ENCODE data around the gene HLA-DMB.

HLA-DMB gene

GRCh38 chr6:32940656-32941213 is at the start of gene HLA-DMB:
Gene HLA-DMB, minus strand, starts transcription at chr6:32941028. Its CDS starts 221 bp downstream, at chr6:32940807.
- H3K4me2 ChIP-seq, result peak within 1 kb of the TSS; percentile 63
- H3K79me2 ChIP-seq (ENCODE audit: insufficient read depth, low read depth), result no peaks in the 10 kb centered on the region
- H3K4me1 ChIP-seq (ENCODE audit: low read depth, poor library complexity, severe bottlenecking), result peaks cover 44% of the 10 kb centered on the region
- H4K20me1 ChIP-seq (ENCODE audit: insufficient read depth), result no peaks in the 10 kb centered on the region
- peak within 1 kb of the TSS; percentile 46 for H3K27ac ChIP-seq
- H3K27me3 ChIP-seq (ENCODE audit: insufficient read depth, low read depth), result no peaks in the 10 kb centered on the region
- peak within 1 kb of the TSS; percentile 70 for H2AFZ ChIP-seq (ENCODE audit: low read depth)
- no peaks in the 10 kb centered on the region for H3K36me3 ChIP-seq (ENCODE audit: insufficient read depth)
- peak within 1 kb of the TSS; percentile 30; the same call in 1 of the 2 replicates for H3K9ac ChIP-seq
- H3K4me3 ChIP-seq (IDR thresholded peaks at IDR 0.05; ENCODE audit: insufficient read depth, low read depth, low read length), result no peak within 1 kb of the TSS
- TF ChIP-seq, protein P1, sequence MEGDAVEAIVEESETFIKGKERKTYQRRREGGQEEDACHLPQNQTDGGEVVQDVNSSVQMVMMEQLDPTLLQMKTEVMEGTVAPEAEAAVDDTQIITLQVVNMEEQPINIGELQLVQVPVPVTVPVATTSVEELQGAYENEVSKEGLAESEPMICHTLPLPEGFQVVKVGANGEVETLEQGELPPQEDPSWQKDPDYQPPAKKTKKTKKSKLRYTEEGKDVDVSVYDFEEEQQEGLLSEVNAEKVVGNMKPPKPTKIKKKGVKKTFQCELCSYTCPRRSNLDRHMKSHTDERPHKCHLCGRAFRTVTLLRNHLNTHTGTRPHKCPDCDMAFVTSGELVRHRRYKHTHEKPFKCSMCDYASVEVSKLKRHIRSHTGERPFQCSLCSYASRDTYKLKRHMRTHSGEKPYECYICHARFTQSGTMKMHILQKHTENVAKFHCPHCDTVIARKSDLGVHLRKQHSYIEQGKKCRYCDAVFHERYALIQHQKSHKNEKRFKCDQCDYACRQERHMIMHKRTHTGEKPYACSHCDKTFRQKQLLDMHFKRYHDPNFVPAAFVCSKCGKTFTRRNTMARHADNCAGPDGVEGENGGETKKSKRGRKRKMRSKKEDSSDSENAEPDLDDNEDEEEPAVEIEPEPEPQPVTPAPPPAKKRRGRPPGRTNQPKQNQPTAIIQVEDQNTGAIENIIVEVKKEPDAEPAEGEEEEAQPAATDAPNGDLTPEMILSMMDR (conservative IDR thresholded peaks at IDR 0.05; ENCODE audit: low read depth, low read length), result no peak

- Histone ChIP-seq H3K27me3 (ENCODE audit: insufficient read depth, low read depth) (no peaks in the 10 kb centered on the region), H3K36me3 (ENCODE audit: insufficient read depth) (no peaks in the 10 kb centered on the region), H3K4me3 (IDR thresholded peaks at IDR 0.05; ENCODE audit: insufficient read depth, low read depth, low read length) (no peak overlapping the region), H3K4me1 (ENCODE audit: low read depth, poor library complexity, severe bottlenecking) (peaks cover 4% of the 10 kb centered on the region), H4K20me1 (ENCODE audit: insufficient read depth) (no peaks in the 10 kb centered on the region), H3K9ac (no peak overlapping the region), H3K4me2 (no peak overlapping the region), H2AFZ (ENCODE audit: low read depth) (no peak overlapping the region), H3K79me2 (ENCODE audit: insufficient read depth, low read depth) (no peaks in the 10 kb centered on the region), H3K27ac (no peak overlapping the region)
- TF ChIP-seq, protein P1 (conservative IDR thresholded peaks at IDR 0.05; ENCODE audit: low read depth, low read length), result no peak
Measured at GRCh38 chr6:32989368-32989767, 48.5 kb upstream of the HLA-DMB start.

GRCh38 chr6:32984622-32985389 is 44.0 kb upstream of the HLA-DMB start:
- H4K20me1 ChIP-seq (ENCODE audit: insufficient read depth), result peaks cover 13% of the 10 kb centered on the region
- H3K4me3 ChIP-seq (IDR thresholded peaks at IDR 0.05; ENCODE audit: insufficient read depth, low read depth, low read length), result no peak overlapping the region
- peaks cover 10% of the 10 kb centered on the region for H3K4me1 ChIP-seq (ENCODE audit: low read depth, poor library complexity, severe bottlenecking)
- H2AFZ ChIP-seq (ENCODE audit: low read depth), result no peak overlapping the region
- no peaks in the 10 kb centered on the region for H3K27me3 ChIP-seq (ENCODE audit: insufficient read depth, low read depth)
- peak overlapping the region; percentile 45 for H3K27ac ChIP-seq
- 0 out of 2 replicates have a peak, but pooled peaks cover 3% of the 10 kb centered on the region for H3K36me3 ChIP-seq (ENCODE audit: insufficient read depth)
- TF ChIP-seq, protein P1 (conservative IDR thresholded peaks at IDR 0.05; ENCODE audit: low read depth, low read length), result peak; percentile 86; the same call in 1 of the 2 replicates
- H3K9ac ChIP-seq, result no peak overlapping the region
- no peak overlapping the region; the same call in 1 of the 2 replicates for H3K4me2 ChIP-seq
- no peaks in the 10 kb centered on the region for H3K79me2 ChIP-seq (ENCODE audit: insufficient read depth, low read depth)

DNA sequence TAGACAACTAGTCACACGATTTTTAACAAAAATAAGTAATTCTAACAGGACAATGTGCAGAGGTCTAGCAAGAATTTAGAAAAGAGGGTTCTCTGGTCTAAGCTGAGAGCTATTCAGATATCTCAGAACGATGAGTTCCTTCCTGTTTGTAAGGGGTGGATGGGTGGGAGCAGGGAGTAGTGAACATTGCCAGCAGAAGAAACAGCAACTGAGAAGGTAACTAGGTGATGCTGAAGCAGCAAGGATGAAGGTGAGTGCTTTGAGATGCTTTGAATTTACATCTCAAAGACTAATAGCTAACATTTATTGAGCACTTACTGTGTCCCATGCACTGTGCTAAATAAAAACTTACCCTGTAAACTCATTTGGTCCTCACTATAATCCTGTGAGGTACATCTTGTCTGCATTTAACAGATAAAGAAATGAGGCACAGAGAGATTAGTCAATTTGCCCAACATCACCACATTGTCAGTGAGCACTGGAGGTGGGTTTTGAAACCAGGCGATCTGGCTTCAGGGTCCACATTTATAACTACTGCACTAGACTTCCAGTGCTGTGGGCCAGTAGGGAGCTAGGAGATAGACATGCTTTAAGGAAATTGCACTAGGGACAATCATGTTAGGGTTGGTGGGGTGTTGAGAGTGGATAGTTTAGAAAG is 43.3 kb upstream of the HLA-DMB start:
- Histone ChIP-seq H3K9ac (no peak overlapping the region), H2AFZ (ENCODE audit: low read depth) (no peak overlapping the region), H3K27ac (peak overlapping the region; percentile 45), H3K36me3 (ENCODE audit: insufficient read depth) (peaks cover 10% of the 10 kb centered on the region; the same call in 1 of the 2 replicates), H3K4me2 (no peak overlapping the region; the same call in 1 of the 2 replicates), H3K27me3 (ENCODE audit: insufficient read depth, low read depth) (no peaks in the 10 kb centered on the region), H4K20me1 (ENCODE audit: insufficient read depth) (peaks cover 16% of the 10 kb centered on the region), H3K79me2 (ENCODE audit: insufficient read depth, low read depth) (peaks cover 7% of the 10 kb centered on the region), H3K4me1 (ENCODE audit: low read depth, poor library complexity, severe bottlenecking) (peaks cover 10% of the 10 kb centered on the region), H3K4me3 (IDR thresholded peaks at IDR 0.05; ENCODE audit: insufficient read depth, low read depth, low read length) (no peak overlapping the region)
- TF ChIP-seq, protein P1 (conservative IDR thresholded peaks at IDR 0.05; ENCODE audit: low read depth, low read length), result no peak
